ENCODE results near the gene NR4A3. TPM values are rescaled to one million over a fixed set of nuclear protein-coding genes. Genes with fewer than 3 reads are reported as not detected.

The NR4A3 gene
- total and polyA plus RNA-seq, 2 experiments from 2014 or later = 0.10 to 0.17 TPM

- peaks cover 4% of the 10 kb centered on the region; the same call in 1 of the 2 replicates for H3K4me1 ChIP-seq (ENCODE audit: insufficient read depth)
- no peaks in the 10 kb centered on the region for H3K36me3 Mint-ChIP-seq (ENCODE audit: low read depth)
- TF ChIP-seq REST (IDR thresholded peaks at IDR 0.05; ENCODE audit: unreplicated experiment) (no peak), EZH2phosphoT487 (IDR thresholded peaks at IDR 0.05; ENCODE audit: unreplicated experiment) (no peak), NANOG (IDR thresholded peaks at IDR 0.05; ENCODE audit: borderline replicate concordance) (no peak), JUNB (IDR thresholded peaks at IDR 0.05; ENCODE audit: unreplicated experiment) (no peak)
- H3K27ac Mint-ChIP-seq = no peak overlapping the region
- DNase-seq (ENCODE audit: low spot score) (no peak), ATAC-seq (no peak)
- no peak overlapping the region for H3K27ac ChIP-seq (ENCODE audit: low read depth)
- peaks cover 14% of the 10 kb centered on the region for H3K9me2 ChIP-seq (ENCODE audit: insufficient read depth)
- H3F3A ChIP-seq (replicated peaks; ENCODE audit: low read depth) = no peaks in the 10 kb centered on the region
- H4K20me1 ChIP-seq (replicated peaks; ENCODE audit: insufficient read depth) = no peaks in the 10 kb centered on the region
- H3K4me3 ChIP-seq = no peak overlapping the region
- peaks cover 9% of the 10 kb centered on the region; the same call in 2 of the 3 replicates for H3K4me1 Mint-ChIP-seq
- H3K36me3 ChIP-seq (ENCODE audit: insufficient read depth) = peaks cover 3% of the 10 kb centered on the region; the same call in 1 of the 2 replicates
- H3K4me2 ChIP-seq = no peak overlapping the region
- H3K9me3 Mint-ChIP-seq = peaks cover 3% of the 10 kb centered on the region; the same call in 1 of the 3 replicates
- no peaks in the 10 kb centered on the region for H3K27me3 ChIP-seq (ENCODE audit: insufficient read depth)
- H2AFZ ChIP-seq = no peak overlapping the region
- no peak overlapping the region for H3K4me3 Mint-ChIP-seq
- H3K27me3 Mint-ChIP-seq (ENCODE audit: insufficient read depth, low read depth, poor library complexity) = peaks cover 11% of the 10 kb centered on the region
- no peaks in the 10 kb centered on the region for H3K79me2 ChIP-seq (replicated peaks; ENCODE audit: insufficient read depth)
Observed at GRCh38 chr9:99850736-99851499, 29.2 kb downstream of the NR4A3 start.

GRCh38 chr9:99851500-99851822 is 29.8 kb downstream of the NR4A3 start:
- H3K36me3 Mint-ChIP-seq (ENCODE audit: low read depth) = no peaks in the 10 kb centered on the region
- H3K9me3 Mint-ChIP-seq = peaks cover 3% of the 10 kb centered on the region; the same call in 1 of the 3 replicates
- H3K27me3 Mint-ChIP-seq (ENCODE audit: insufficient read depth, low read depth, poor library complexity) = peaks cover 11% of the 10 kb centered on the region
- Histone ChIP-seq H3K79me2 (replicated peaks; ENCODE audit: insufficient read depth) (no peaks in the 10 kb centered on the region), H3K27me3 (ENCODE audit: insufficient read depth) (no peaks in the 10 kb centered on the region), H3K27ac (ENCODE audit: low read depth) (no peak overlapping the region), H4K20me1 (replicated peaks; ENCODE audit: insufficient read depth) (no peaks in the 10 kb centered on the region), H2AFZ (no peak overlapping the region), H3F3A (replicated peaks; ENCODE audit: low read depth) (no peaks in the 10 kb centered on the region), H3K4me1 (ENCODE audit: insufficient read depth) (peaks cover 4% of the 10 kb centered on the region; the same call in 1 of the 2 replicates), H3K4me2 (no peak overlapping the region), H3K4me3 (no peak overlapping the region), H3K9me2 (ENCODE audit: insufficient read depth) (peaks cover 14% of the 10 kb centered on the region), H3K36me3 (ENCODE audit: insufficient read depth) (peaks cover 3% of the 10 kb centered on the region; the same call in 1 of the 2 replicates)
- TF ChIP-seq ETS1 (IDR thresholded peaks at IDR 0.05) = no peak
- TF ChIP-seq REST (IDR thresholded peaks at IDR 0.05; ENCODE audit: unreplicated experiment) = no peak
- TF ChIP-seq POLR2AphosphoS5 (IDR thresholded peaks at IDR 0.05; ENCODE audit: low read depth) = no peak
- TF ChIP-seq EZH2phosphoT487 (IDR thresholded peaks at IDR 0.05; ENCODE audit: unreplicated experiment) = no peak
- TF ChIP-seq ZNF114 (CRISPR knock-in tag; IDR thresholded peaks at IDR 0.05) = no peak
- TF ChIP-seq JUNB (IDR thresholded peaks at IDR 0.05; ENCODE audit: unreplicated experiment) = no peak
- TF ChIP-seq CREB1 (CRISPR knock-in tag; IDR thresholded peaks at IDR 0.05; ENCODE audit: low read depth) = no peak
- TF ChIP-seq NANOG (IDR thresholded peaks at IDR 0.05; ENCODE audit: borderline replicate concordance) = no peak
- no peak for DNase-seq (ENCODE audit: low spot score)
- H3K4me3 Mint-ChIP-seq = no peak overlapping the region
- no peak for ATAC-seq
- H3K4me1 Mint-ChIP-seq = peaks cover 9% of the 10 kb centered on the region; the same call in 2 of the 3 replicates
- H3K27ac Mint-ChIP-seq = no peak overlapping the region

Data from GM23338 (cell line).